ENCODE measurements around the gene ZCCHC2. TPM values are rescaled to one million over a fixed set of nuclear protein-coding genes. Genes with fewer than 3 reads are reported as not detected.

The ZCCHC2 gene
- total RNA-seq, 1 experiment from 2014 or later = 11.5 TPM

DNA sequence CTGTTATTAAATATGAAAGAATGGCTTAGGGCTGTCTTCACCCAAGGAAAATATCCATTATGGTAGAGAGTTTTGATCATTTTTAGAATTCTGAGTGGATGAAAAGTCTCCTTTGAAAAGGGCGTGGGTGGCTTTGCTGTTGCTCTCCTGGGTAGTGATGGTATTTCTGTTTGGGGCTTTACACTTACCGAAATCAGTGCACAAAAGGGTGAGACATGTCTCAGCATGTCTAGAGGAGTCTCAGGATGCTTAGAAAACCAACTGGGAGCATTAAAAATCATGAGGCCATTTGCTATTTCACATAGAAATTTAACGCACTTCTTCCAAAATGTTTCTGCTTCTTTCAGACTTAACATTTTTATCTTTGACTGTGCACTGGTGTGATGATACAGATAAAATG is 49.6 kb downstream of the ZCCHC2 start:
- POLR2A ChIA-PET (ENCODE audit: low non-redundant PET) = no interaction called here

GRCh38 chr18:62574776-62575175 is 52.0 kb downstream of the ZCCHC2 start:
- DNase-seq (ENCODE audit: low spot score) = no peak
- Histone ChIP-seq H3K4me3 (ENCODE audit: low read depth, low read length, poor library complexity, severe bottlenecking) (no peak overlapping the region), H3K4me1 (ENCODE audit: insufficient read depth, low read length, poor library complexity, severe bottlenecking) (no peaks in the 10 kb centered on the region), H3K9me3 (ENCODE audit: low read depth, low read length, poor library complexity, severe bottlenecking) (no peaks in the 10 kb centered on the region), H3K27me3 (replicated peaks; ENCODE audit: insufficient read depth, low read depth, low read length, poor library complexity) (no peaks in the 10 kb centered on the region), H3K36me3 (ENCODE audit: insufficient read depth, low read length, poor library complexity, severe bottlenecking) (peaks cover 34% of the 10 kb centered on the region), H3K27ac (ENCODE audit: low read depth, low read length, poor library complexity, severe bottlenecking) (no peak overlapping the region)
- CTCF ChIA-PET = no interaction called here
- BruUV-seq (replicated peaks) = no TSS peak
- POLR2A ChIA-PET (ENCODE audit: low non-redundant PET) = no interaction called here
- intact Hi-C loops (cut with micrococcal nuclease; ENCODE audit: unreplicated experiment) = no loop called here
- TF ChIP-seq EZH2 (IDR thresholded peaks at IDR 0.05; ENCODE audit: borderline replicate concordance, low read depth, low read length, poor library complexity, severe bottlenecking) = no peak
- TF ChIP-seq CTCF (conservative IDR thresholded peaks at IDR 0.05; ENCODE audit: low read depth, low read length) = no peak

More for the DNA sequence above, 49.6 kb downstream of the ZCCHC2 start:
- no peak for TF ChIP-seq EZH2 (IDR thresholded peaks at IDR 0.05; ENCODE audit: borderline replicate concordance, low read depth, low read length, poor library complexity, severe bottlenecking)
- no peak for TF ChIP-seq CTCF (conservative IDR thresholded peaks at IDR 0.05; ENCODE audit: low read depth, low read length)
- H3K27ac ChIP-seq (ENCODE audit: low read depth, low read length, poor library complexity, severe bottlenecking) = no peak overlapping the region
- H3K4me1 ChIP-seq (ENCODE audit: insufficient read depth, low read length, poor library complexity, severe bottlenecking) = no peaks in the 10 kb centered on the region
- no TSS peak for BruUV-seq (replicated peaks)
- CTCF ChIA-PET = no interaction called here
- intact Hi-C loops (cut with micrococcal nuclease; ENCODE audit: unreplicated experiment) = no loop called here
- no peak overlapping the region for H3K4me3 ChIP-seq (ENCODE audit: low read depth, low read length, poor library complexity, severe bottlenecking)
- H3K27me3 ChIP-seq (replicated peaks; ENCODE audit: insufficient read depth, low read depth, low read length, poor library complexity) = no peaks in the 10 kb centered on the region
- no peak for DNase-seq (ENCODE audit: low spot score)
- peaks cover 35% of the 10 kb centered on the region for H3K36me3 ChIP-seq (ENCODE audit: insufficient read depth, low read length, poor library complexity, severe bottlenecking)
- no peaks in the 10 kb centered on the region for H3K9me3 ChIP-seq (ENCODE audit: low read depth, low read length, poor library complexity, severe bottlenecking)

DNA sequence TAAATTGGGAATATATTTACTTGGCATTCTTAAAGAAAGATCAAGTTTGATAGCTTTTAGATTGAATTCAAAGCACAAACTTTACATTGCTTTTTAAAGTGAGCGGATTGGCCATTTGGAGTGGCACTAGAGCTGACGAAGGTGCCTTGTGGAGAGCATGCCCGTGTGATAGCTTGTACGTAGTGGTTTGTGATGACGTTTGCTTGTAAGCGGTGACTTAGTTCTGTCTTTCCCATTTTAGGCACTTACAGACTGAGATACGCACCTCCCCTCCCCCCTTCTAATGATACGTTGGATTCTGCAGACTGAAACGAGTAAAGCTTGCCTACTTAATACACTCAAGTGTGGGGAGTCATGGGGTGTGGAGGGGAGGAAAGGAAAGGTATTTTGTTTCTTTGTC is 53.4 kb downstream of the ZCCHC2 start:
- intact Hi-C loops (cut with micrococcal nuclease; ENCODE audit: unreplicated experiment) = no loop called here
- Histone ChIP-seq H3K4me3 (ENCODE audit: low read depth, low read length, poor library complexity, severe bottlenecking) (no peak overlapping the region), H3K36me3 (ENCODE audit: insufficient read depth, low read length, poor library complexity, severe bottlenecking) (peaks cover 20% of the 10 kb centered on the region), H3K27me3 (replicated peaks; ENCODE audit: insufficient read depth, low read depth, low read length, poor library complexity) (no peaks in the 10 kb centered on the region), H3K4me1 (ENCODE audit: insufficient read depth, low read length, poor library complexity, severe bottlenecking) (no peaks in the 10 kb centered on the region), H3K9me3 (ENCODE audit: low read depth, low read length, poor library complexity, severe bottlenecking) (no peaks in the 10 kb centered on the region), H3K27ac (ENCODE audit: low read depth, low read length, poor library complexity, severe bottlenecking) (no peak overlapping the region)
- no peak for DNase-seq (ENCODE audit: low spot score)
- TF ChIP-seq CTCF (conservative IDR thresholded peaks at IDR 0.05; ENCODE audit: low read depth, low read length) = no peak
- TF ChIP-seq EZH2 (IDR thresholded peaks at IDR 0.05; ENCODE audit: borderline replicate concordance, low read depth, low read length, poor library complexity, severe bottlenecking) = no peak
- ChIA-PET POLR2A (ENCODE audit: low non-redundant PET) (no interaction called here), CTCF (no interaction called here)
- no TSS peak for BruUV-seq (replicated peaks)
